Fibroblast of lung (primary cell): ENCODE data around the gene ADA.
A peak's percentile ranks its signal among the peaks of the same experiment; 100 is the strongest.

Experiments used
- EZH2 ChIP-seq: IDR thresholded peaks from 2 replicates; pipeline ENCODE4 v1.5.1; 2012; ENCODE audit warnings: low read length, control low read depth, mild to moderate bottlenecking; ENCODE audit errors: missing control alignments
- TF ChIP-seq, protein P1 (sequence below), 2 donors: IDR thresholded peaks in 1 of 2; conservative IDR thresholded peaks in 1 of 2; 1 replicate in 1 of 2; 2 replicates in 1 of 2; pipeline ENCODE4 v1.5.1; 2011 to 2012; ENCODE audit warnings: low read length in 2 of 2, control low read depth in 1 of 2, inconsistent platforms in 1 of 2, low read depth in 1 of 2, mild to moderate bottlenecking in 1 of 2

DNA sequence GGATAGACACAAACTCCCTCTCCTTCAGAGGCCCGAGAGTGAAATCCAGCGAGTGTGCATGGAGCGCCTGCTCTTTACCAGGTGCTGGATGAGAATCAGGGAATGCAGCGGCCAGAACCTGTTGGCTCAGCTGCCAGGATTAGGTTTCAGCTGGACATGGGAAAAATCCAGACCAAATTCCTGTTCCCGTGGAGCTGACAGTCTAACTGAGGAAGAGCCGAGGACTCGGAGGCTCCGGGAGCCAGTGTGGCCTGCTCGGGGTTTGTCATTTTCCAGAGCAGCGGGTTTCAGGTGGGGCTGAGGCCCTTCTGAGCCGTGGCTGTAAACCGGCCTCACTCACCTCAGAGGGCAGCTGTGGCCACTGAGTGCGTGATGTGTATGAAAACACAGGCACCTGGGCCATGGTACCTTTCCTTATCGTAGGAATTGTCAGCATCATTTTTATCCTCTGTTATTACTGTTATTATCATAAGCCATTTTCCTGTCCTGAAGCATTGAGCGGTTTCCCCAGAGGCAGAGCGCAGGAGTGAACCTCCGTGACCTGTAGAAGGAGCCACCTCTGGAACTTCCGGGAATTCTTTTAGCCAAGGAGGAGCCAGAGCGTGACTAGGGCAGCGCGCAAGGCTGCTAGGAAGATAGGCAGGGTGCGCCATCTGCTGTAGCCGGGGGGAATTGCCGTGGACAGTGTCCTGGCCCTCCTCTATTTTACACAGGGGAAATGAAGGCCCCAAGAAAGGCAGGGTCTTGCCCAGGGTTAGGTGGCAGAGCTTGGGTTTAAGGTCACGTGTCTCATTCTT is 41.8 kb downstream of the ADA start:
- TF ChIP-seq, protein P1, sequence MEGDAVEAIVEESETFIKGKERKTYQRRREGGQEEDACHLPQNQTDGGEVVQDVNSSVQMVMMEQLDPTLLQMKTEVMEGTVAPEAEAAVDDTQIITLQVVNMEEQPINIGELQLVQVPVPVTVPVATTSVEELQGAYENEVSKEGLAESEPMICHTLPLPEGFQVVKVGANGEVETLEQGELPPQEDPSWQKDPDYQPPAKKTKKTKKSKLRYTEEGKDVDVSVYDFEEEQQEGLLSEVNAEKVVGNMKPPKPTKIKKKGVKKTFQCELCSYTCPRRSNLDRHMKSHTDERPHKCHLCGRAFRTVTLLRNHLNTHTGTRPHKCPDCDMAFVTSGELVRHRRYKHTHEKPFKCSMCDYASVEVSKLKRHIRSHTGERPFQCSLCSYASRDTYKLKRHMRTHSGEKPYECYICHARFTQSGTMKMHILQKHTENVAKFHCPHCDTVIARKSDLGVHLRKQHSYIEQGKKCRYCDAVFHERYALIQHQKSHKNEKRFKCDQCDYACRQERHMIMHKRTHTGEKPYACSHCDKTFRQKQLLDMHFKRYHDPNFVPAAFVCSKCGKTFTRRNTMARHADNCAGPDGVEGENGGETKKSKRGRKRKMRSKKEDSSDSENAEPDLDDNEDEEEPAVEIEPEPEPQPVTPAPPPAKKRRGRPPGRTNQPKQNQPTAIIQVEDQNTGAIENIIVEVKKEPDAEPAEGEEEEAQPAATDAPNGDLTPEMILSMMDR (conservative IDR thresholded peaks at IDR 0.05 in 1 of 2, IDR thresholded peaks at IDR 0.05 in 1 of 2; ENCODE audit: low read depth in 1 of 2, low read length in 2 of 2) = peak; percentile 99 to 100
- no peak for TF ChIP-seq EZH2
